ENCODE data around the gene AOC3. TPM values are rescaled to one million over a fixed set of nuclear protein-coding genes. Genes with fewer than 3 reads are reported as not detected.
A peak's percentile ranks its signal among the peaks of the same experiment; 100 is the strongest.

Gene AOC3
- total and polyA plus RNA-seq, 2 of the 13 experiments (the other 11 are each of a cell fraction or from before 2014, with no cell fraction given) = 8.7 to 51.7 TPM

- TF ChIP-seq TOE1 (CRISPR knock-in tag; IDR thresholded peaks at IDR 0.05) (no peak), MAFK (conservative IDR thresholded peaks at IDR 0.05 in 1 of 2, IDR thresholded peaks at IDR 0.05 in 1 of 2; ENCODE audit: low read length in 2 of 2) (no peak), SPEN (CRISPR knock-in tag; IDR thresholded peaks at IDR 0.05; ENCODE audit: low read depth) (no peak), ZSCAN12 (CRISPR knock-in tag; IDR thresholded peaks at IDR 0.05) (0 out of 2 replicates have a peak, but pooled peaks have one; percentile 12), FOXP4 (CRISPR knock-in tag; IDR thresholded peaks at IDR 0.05) (peak; percentile 47; the same call in 1 of the 2 replicates), GLI4 (CRISPR knock-in tag; IDR thresholded peaks at IDR 0.05; ENCODE audit: borderline replicate concordance) (no peak), KAT2B (IDR thresholded peaks at IDR 0.05; ENCODE audit: borderline replicate concordance, low read depth, low read length) (no peak), FOXA1 (IDR thresholded peaks at IDR 0.05) (no peak), FOXA1 (CRISPR knock-in tag; IDR thresholded peaks at IDR 0.05) (peak; percentile 61), SIX4 (CRISPR knock-in tag; IDR thresholded peaks at IDR 0.05) (no peak), ZBTB25 (CRISPR knock-in tag; IDR thresholded peaks at IDR 0.05) (no peak), ZNF878 (CRISPR knock-in tag; IDR thresholded peaks at IDR 0.05) (peak; percentile 16; the same call in 1 of the 2 replicates), DMTF1 (CRISPR knock-in tag; IDR thresholded peaks at IDR 0.05) (no peak), ZNF737 (CRISPR knock-in tag; IDR thresholded peaks at IDR 0.05; ENCODE audit: borderline replicate concordance) (no peak), TARDBP (CRISPR knock-in tag; IDR thresholded peaks at IDR 0.05) (no peak; the same call in 1 of the 2 replicates), HMG20B (CRISPR knock-in tag; conservative IDR thresholded peaks at IDR 0.05) (no peak), THRA (CRISPR knock-in tag; IDR thresholded peaks at IDR 0.05; ENCODE audit: borderline replicate concordance) (peak; percentile 50; the same call in 1 of the 2 replicates), KDM6A (CRISPR knock-in tag; IDR thresholded peaks at IDR 0.05; ENCODE audit: low read depth) (0 out of 2 replicates have a peak, but pooled peaks have one; percentile 19), JUNB (CRISPR knock-in tag; IDR thresholded peaks at IDR 0.05; ENCODE audit: borderline replicate concordance) (no peak), NR2F1 (CRISPR knock-in tag; IDR thresholded peaks at IDR 0.05) (no peak), CAMTA2 (CRISPR knock-in tag; IDR thresholded peaks at IDR 0.05; ENCODE audit: borderline replicate concordance) (no peak), TRIM24 (CRISPR knock-in tag; IDR thresholded peaks at IDR 0.05) (no peak), SP2 (CRISPR knock-in tag; IDR thresholded peaks at IDR 0.05) (no peak), TBX3 (IDR thresholded peaks at IDR 0.05; ENCODE audit: borderline replicate concordance) (no peak), SIN3B (IDR thresholded peaks at IDR 0.05; ENCODE audit: low read length) (no peak)
Observed at GRCh38 chr17:42832213-42832933, 18.6 kb upstream of the AOC3 start (continued).

Measured in HepG2 (cell line).